ENCODE results near the gene SYT14. TPM values are rescaled to one million over a fixed set of nuclear protein-coding genes. Genes with fewer than 3 reads are reported as not detected.
"Not testable (repeated sequence)": the region's sequence is repeated elsewhere in the genome, so short reads cannot be mapped to it uniquely, and the experiment has no call there.

The SYT14 gene
- total RNA-seq, 4 donors from 2014 or later = 7.6 to 20.0 (median 15.1) TPM

- Histone ChIP-seq H3K36me3 (no peaks in the 10 kb centered on the region), H3K4me3 (replicated peaks in 1 of 3) (no peak overlapping the region), H3K27me3 (no peaks in the 10 kb centered on the region), H3K27ac (no peak overlapping the region), H3K4me1 (no peaks in the 10 kb centered on the region), H3K9me3 (no peaks in the 10 kb centered on the region)
- intact Hi-C loops (cut with DNase I) = no loop called here
- TF ChIP-seq CTCF (IDR thresholded peaks at IDR 0.05) (no peak), POLR2A (IDR thresholded peaks at IDR 0.05) (no peak)
- 78 to 95% methylated on average over 7 of the region's 7 CpGs for WGBS, 2 donors
- DNase-seq = no peak
Measured at GRCh38 chr1:210189426-210189825, 251.4 kb downstream of the SYT14 start.

DNA sequence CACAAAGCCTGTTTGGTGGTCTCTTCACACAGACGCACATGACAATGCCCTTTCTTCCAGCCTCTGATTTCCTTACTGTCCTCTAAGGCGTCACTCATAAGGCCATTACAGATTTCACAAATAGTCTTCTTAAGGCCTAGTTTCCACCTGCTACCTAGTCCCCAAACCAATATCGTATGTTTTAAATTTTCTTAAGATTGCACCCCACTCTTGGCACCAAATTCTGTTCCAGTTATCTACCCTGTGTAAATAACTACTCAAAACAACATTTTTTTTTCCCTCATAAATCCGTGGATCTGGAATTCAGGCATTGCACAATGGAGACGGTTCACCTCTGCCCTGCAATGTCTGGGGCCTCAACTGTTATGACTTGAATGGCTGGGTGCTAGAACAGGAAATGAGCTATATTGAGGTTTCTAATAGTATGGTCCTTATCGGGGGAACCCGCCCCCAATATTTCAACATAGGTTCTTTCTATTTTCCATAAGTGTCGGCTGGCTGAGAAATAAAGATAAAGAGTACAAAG is 257.7 kb downstream of the SYT14 start:
- 90 to 91% methylated on average over 8 of the region's 8 CpGs for WGBS, 2 donors
- H3K4me3 ChIP-seq (replicated peaks in 1 of 3) = no peak overlapping the region
- TF ChIP-seq CTCF (IDR thresholded peaks at IDR 0.05) (no peak), POLR2A (IDR thresholded peaks at IDR 0.05) (no peak)
- intact Hi-C loops (cut with DNase I) = no loop called here
- H3K27me3 ChIP-seq = no peaks in the 10 kb centered on the region
- H3K9me3 ChIP-seq = no peaks in the 10 kb centered on the region
- no peak for DNase-seq
- H3K4me1 ChIP-seq = no peaks in the 10 kb centered on the region
- H3K36me3 ChIP-seq = no peaks in the 10 kb centered on the region
- no peak overlapping the region for H3K27ac ChIP-seq

DNA sequence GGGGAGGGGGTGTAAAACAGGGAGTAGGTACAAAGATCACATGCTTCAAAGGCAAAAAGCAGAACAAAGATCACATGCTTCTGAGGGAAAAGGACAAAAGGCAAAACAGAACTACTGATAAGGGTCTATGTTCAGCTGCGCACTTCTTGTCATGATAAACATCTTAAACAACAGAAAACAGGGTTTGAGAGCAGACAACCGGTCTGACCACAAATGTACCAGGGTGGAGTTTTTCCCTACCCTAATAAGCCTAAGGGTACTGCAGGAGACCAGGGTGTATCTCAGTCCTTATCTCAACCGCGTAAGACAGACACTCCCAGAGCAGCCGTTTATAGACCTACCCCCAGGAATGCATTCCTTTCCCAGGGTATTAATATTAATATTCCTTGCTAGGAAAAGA is 258.2 kb downstream of the SYT14 start:
- H3K9me3 ChIP-seq; H3K27ac ChIP-seq; H3K27me3 ChIP-seq; H3K4me3 ChIP-seq (replicated peaks in 1 of 3); DNase-seq; intact Hi-C loops (cut with DNase I); H3K36me3 ChIP-seq; H3K4me1 ChIP-seq: not testable (repeated sequence)
- WGBS, 2 donors = 95% methylated on average over 5 of the region's 5 CpGs

- H3K4me1 ChIP-seq = no peaks in the 10 kb centered on the region
- no peak overlapping the region for H3K4me3 ChIP-seq (replicated peaks in 1 of 3)
- 79 to 86% methylated on average over 3 of the region's 3 CpGs for WGBS, 2 donors
- intact Hi-C loops (cut with DNase I) = no loop called here
- no peaks in the 10 kb centered on the region for H3K27me3 ChIP-seq
- H3K36me3 ChIP-seq = no peaks in the 10 kb centered on the region
- DNase-seq = no peak
- H3K27ac ChIP-seq = no peak overlapping the region
- TF ChIP-seq POLR2A (IDR thresholded peaks at IDR 0.05) (no peak), CTCF (IDR thresholded peaks at IDR 0.05) (no peak)
- no peaks in the 10 kb centered on the region for H3K9me3 ChIP-seq
Measured at GRCh38 chr1:210198840-210199239, 260.8 kb downstream of the SYT14 start.

GRCh38 chr1:210200124-210200736 is 262.2 kb downstream of the SYT14 start:
- intact Hi-C loops (cut with DNase I) = no loop called here

More at GRCh38 chr1:210200124-210200736, 262.2 kb downstream of the SYT14 start:
- H3K4me1 ChIP-seq = no peaks in the 10 kb centered on the region
- WGBS, 2 donors = 51 to 69% methylated on average over 3 of the region's 3 CpGs
- H3K27me3 ChIP-seq = no peaks in the 10 kb centered on the region
- no peaks in the 10 kb centered on the region for H3K36me3 ChIP-seq
- no peak overlapping the region for H3K4me3 ChIP-seq (replicated peaks in 1 of 3)
- no peak overlapping the region for H3K27ac ChIP-seq
- no peaks in the 10 kb centered on the region for H3K9me3 ChIP-seq
- DNase-seq = no peak
- no peak for TF ChIP-seq POLR2A (IDR thresholded peaks at IDR 0.05)
- TF ChIP-seq CTCF (IDR thresholded peaks at IDR 0.05) = peak in 4 of 6 experiments; percentile 17 to 54 (median 43)

Measured in thyroid gland (tissue), 4 donors.